Karpas-422 (cell line): ENCODE measurements around the gene RASAL1. TPM values are rescaled to one million over a fixed set of nuclear protein-coding genes. Genes with fewer than 3 reads are reported as not detected.
A peak's percentile ranks its signal among the peaks of the same experiment; 100 is the strongest.

ENCODE experiments used
- DNase-seq: peaks from one replicate; pipeline ENCODE4 v3.0.0-alpha.2; 2015
- H2AFZ ChIP-seq: fragments of 200-600 bp; sonication (generic); 2 replicates; pipeline ENCODE4 v1.6.1; 2014; ENCODE audit warnings: antibody characterized with exemption, low read length, mixed read lengths
- H3K27ac ChIP-seq: fragments of 200-600 bp; sonication (generic); 2 replicates; pipeline ENCODE4 v1.5.1; 2014; ENCODE audit warnings: mild to moderate bottlenecking, low read length, moderate library complexity
- H3K27me3 ChIP-seq: fragments of 200-600 bp; sonication (generic); 2 replicates; pipeline ENCODE4 v1.6.1; 2014; ENCODE audit warnings: low read length, mixed read lengths
- H3K36me3 ChIP-seq: fragments of 200-600 bp; sonication (generic); 2 replicates; pipeline ENCODE4 v1.6.1; 2014; ENCODE audit warnings: low read length, mixed read lengths; ENCODE audit not compliant: insufficient read depth
- H3K4me1 ChIP-seq: fragments of 200-600 bp; sonication (generic); 2 replicates; pipeline ENCODE4 v1.6.1; 2014; ENCODE audit warnings: mild to moderate bottlenecking, low read length, mixed read lengths
- H3K4me2 ChIP-seq: fragments of 200-600 bp; sonication (generic); 2 replicates; pipeline ENCODE4 v1.6.1; 2014; ENCODE audit warnings: low read length, low read depth, mild to moderate bottlenecking; ENCODE audit not compliant: poor library complexity, severe bottlenecking
- H3K4me3 ChIP-seq: fragments of 200-600 bp; sonication (generic); 2 replicates; pipeline ENCODE4 v1.5.1; 2014; ENCODE audit warnings: mild to moderate bottlenecking, antibody characterized with exemption, low read length, mixed read lengths
- H3K79me2 ChIP-seq: fragments of 200-600 bp; sonication (generic); 2 replicates; pipeline ENCODE4 v1.6.1; 2014; ENCODE audit warnings: mild to moderate bottlenecking, low read length, mixed read lengths
- H3K9ac ChIP-seq: fragments of 200-600 bp; sonication (generic); 2 replicates; pipeline ENCODE4 v1.6.0; 2014; ENCODE audit warnings: low read length
- H3K9me2 ChIP-seq: fragments of 200-600 bp; sonication (generic), shearing (Covaris generic); replicated peaks from 2 replicates; pipeline ENCODE4 v1.6.0; 2014; ENCODE audit warnings: mild to moderate bottlenecking, low read length, moderate library complexity; ENCODE audit not compliant: insufficient read depth
- H3K9me3 ChIP-seq: fragments of 300-700, 200-600 bp; sonication (generic); 2 replicates; pipeline ENCODE4 v1.6.1; 2014; ENCODE audit warnings: low read length, mixed read lengths
- H4K20me1 ChIP-seq: fragments of 200-600 bp; sonication (generic); 2 replicates; pipeline ENCODE4 v1.6.1; 2014; ENCODE audit warnings: mild to moderate bottlenecking, antibody characterized with exemption, low read length, low read depth; ENCODE audit not compliant: insufficient read depth
- total RNA-seq: library from RNA; depleted of rRNA; stranded (reverse); fragments of >200 nt; shearing (Covaris generic); gene quantifications from 2 replicates; pipeline ENCODE4 v1.2.3, GENCODE V29; 2014; ENCODE audit warnings: low replicate concordance

Gene RASAL1
- total RNA-seq, 1 experiment from 2014 or later, result 3.4 TPM

DNA sequence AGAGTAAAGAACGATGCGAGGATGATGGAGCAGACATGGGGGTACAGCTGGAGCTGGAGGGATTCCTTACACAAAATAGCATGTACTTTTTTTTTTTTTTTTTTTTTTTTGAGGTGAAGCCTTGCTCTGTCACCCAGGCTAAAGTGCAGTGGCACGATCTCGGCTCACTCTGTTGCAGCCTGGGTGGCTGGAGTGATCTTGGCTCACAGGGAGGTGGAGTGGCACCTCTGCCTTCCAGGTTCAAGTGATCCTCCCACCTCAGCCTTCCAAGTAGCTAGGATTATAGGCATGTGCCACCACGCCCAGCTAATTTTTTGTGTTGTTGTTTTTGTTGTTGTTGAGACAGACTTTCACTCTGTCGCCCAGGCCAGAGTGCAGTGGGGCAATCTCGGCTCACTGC is 5.1 kb upstream of the RASAL1 start:
- Histone ChIP-seq H3K79me2 (no peaks in the 10 kb centered on the region), H3K9ac (no peak overlapping the region), H3K4me2 (no peak overlapping the region), H3K27me3 (no peaks in the 10 kb centered on the region), H2AFZ (no peak overlapping the region), H3K4me1 (peaks cover 20% of the 10 kb centered on the region), H3K36me3 (no peaks in the 10 kb centered on the region), H3K9me3 (no peaks in the 10 kb centered on the region), H4K20me1 (no peaks in the 10 kb centered on the region), H3K9me2 (no peaks in the 10 kb centered on the region), H3K4me3 (no peak overlapping the region), H3K27ac (no peak overlapping the region)
- DNase-seq, result no peak

DNA sequence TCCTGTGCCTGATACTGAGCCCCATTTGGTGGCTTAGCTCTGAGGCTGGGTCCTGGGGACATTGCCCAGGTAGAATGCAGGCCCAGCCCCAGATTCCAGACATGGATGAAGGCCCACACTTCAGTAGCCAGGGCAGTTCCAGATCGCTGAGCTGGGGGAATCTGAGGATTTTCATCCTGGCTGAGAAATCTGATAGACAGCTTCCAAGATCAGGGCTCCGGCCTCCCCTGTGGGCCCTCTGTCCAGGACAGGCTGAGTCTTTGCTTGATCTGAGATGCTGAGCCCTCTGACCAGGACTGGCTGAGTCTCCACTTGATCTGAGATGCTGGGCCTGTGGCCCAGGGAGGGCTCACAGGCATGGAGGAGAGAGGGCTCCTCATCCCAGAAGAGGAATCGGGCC is 3.3 kb upstream of the RASAL1 start:
- no peak overlapping the region for H3K4me2 ChIP-seq
- no peaks in the 10 kb centered on the region for H3K9me2 ChIP-seq
- no peaks in the 10 kb centered on the region for H4K20me1 ChIP-seq
- H3K27me3 ChIP-seq, result no peaks in the 10 kb centered on the region
- no peaks in the 10 kb centered on the region for H3K9me3 ChIP-seq
- H3K36me3 ChIP-seq, result no peaks in the 10 kb centered on the region
- H3K9ac ChIP-seq, result no peak overlapping the region
- no peak overlapping the region for H3K4me3 ChIP-seq
- no peak overlapping the region for H3K27ac ChIP-seq
- H3K79me2 ChIP-seq, result no peaks in the 10 kb centered on the region
- peaks cover 37% of the 10 kb centered on the region for H3K4me1 ChIP-seq
- no peak for DNase-seq
- no peak overlapping the region for H2AFZ ChIP-seq

GRCh38 chr12:113137861-113138783 is 2.6 kb upstream of the RASAL1 start:
- H4K20me1 ChIP-seq, result no peaks in the 10 kb centered on the region
- no peak overlapping the region for H3K4me2 ChIP-seq
- H2AFZ ChIP-seq, result no peak overlapping the region
- H3K36me3 ChIP-seq, result no peaks in the 10 kb centered on the region
- H3K27me3 ChIP-seq, result no peaks in the 10 kb centered on the region
- no peak overlapping the region for H3K4me3 ChIP-seq
- no peak overlapping the region for H3K9ac ChIP-seq
- H3K79me2 ChIP-seq, result no peaks in the 10 kb centered on the region
- H3K4me1 ChIP-seq, result peaks cover 44% of the 10 kb centered on the region
- H3K27ac ChIP-seq, result no peak overlapping the region
- no peaks in the 10 kb centered on the region for H3K9me2 ChIP-seq
- no peaks in the 10 kb centered on the region for H3K9me3 ChIP-seq
- DNase-seq, result no peak

DNA sequence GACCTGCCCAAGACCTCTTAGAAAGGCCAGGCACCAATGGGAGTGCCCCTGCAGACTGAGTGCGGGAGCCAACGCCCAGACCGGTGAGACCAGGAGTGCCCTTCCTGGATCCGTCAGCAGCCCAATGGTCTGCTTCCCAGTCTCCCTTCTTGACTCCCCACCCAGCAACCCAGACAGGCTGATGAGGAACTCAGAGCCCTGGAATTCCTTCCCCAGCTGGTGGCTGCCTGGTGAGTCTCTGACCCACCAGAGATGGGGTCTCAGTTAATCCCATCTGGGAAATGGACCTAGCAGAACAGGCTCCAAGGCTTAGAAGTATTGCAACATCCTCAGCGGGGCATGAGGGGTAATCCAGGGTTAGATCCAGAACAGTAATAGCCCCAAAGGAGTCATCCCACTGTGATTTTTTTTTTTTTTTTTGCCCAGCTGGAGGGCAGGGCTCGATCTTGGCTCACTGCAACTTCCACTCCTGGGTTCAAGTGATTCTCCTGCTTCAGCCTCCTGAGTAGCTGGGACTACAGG is 1.5 kb upstream of the RASAL1 start:
- no peaks in the 10 kb centered on the region for H3K9me3 ChIP-seq
- no peak overlapping the region for H3K27ac ChIP-seq
- peaks cover 38% of the 10 kb centered on the region for H3K4me1 ChIP-seq
- no peak overlapping the region for H3K9ac ChIP-seq
- H3K4me2 ChIP-seq, result no peak overlapping the region
- no peaks in the 10 kb centered on the region for H4K20me1 ChIP-seq
- no peak overlapping the region for H2AFZ ChIP-seq
- no peaks in the 10 kb centered on the region for H3K27me3 ChIP-seq
- DNase-seq, result no peak
- H3K4me3 ChIP-seq, result no peak overlapping the region
- no peaks in the 10 kb centered on the region for H3K36me3 ChIP-seq
- no peaks in the 10 kb centered on the region for H3K9me2 ChIP-seq
- H3K79me2 ChIP-seq, result no peaks in the 10 kb centered on the region

DNA sequence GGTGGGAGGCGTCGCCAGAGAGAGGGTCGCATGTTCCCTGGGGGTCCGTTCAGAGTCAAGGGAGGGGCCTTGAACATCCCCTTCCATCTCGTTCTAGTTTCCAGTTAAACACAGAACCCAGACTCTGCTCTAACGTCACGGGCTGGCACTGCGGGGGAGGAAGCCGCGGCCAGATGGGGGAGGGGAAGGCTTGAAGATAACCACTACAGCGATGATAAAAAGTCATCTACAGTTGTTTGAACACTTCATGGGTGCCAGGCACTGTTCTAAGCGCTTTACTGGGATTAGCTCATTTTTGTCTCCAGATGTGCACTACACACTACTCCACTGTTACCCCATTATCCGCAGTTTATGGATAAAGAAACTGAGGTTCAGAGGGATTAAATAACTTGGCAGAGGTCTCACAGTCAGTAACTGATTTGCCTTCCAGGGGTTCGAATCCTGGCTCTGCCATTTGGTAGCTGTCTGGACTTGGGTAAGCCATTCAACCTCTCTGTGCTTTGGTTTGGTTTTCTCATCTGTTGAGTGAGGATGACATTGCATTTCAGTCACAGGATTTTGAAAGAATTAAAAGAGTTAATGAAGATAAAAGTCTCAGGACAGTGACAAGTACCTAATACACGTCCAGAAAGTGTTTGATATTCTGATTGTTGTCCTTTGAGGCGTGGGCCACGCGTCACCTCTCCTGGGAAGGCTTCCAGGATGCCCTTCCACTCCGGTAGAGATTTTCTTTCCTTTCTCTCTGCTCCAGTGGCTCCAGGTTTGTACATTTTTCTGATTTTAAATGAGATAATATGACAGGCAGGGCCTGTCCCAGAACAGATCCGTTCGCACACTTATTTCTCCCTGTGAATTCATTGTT is 798 bp upstream of the RASAL1 start:
- H2AFZ ChIP-seq, result peak overlapping the region; percentile 90; the same call in 1 of the 2 replicates
- peak overlapping the region; percentile 41; the same call in 1 of the 2 replicates for H3K9ac ChIP-seq
- H4K20me1 ChIP-seq, result no peaks in the 10 kb centered on the region
- H3K9me2 ChIP-seq, result no peaks in the 10 kb centered on the region
- H3K27me3 ChIP-seq, result no peaks in the 10 kb centered on the region
- H3K4me3 ChIP-seq, result peak overlapping the region; percentile 62
- no peaks in the 10 kb centered on the region for H3K79me2 ChIP-seq
- H3K4me2 ChIP-seq, result peak overlapping the region; percentile 80
- peaks cover 38% of the 10 kb centered on the region for H3K4me1 ChIP-seq
- peak; percentile 72 for DNase-seq
- H3K9me3 ChIP-seq, result no peaks in the 10 kb centered on the region
- H3K36me3 ChIP-seq, result no peaks in the 10 kb centered on the region
- H3K27ac ChIP-seq, result no peak overlapping the region

DNA sequence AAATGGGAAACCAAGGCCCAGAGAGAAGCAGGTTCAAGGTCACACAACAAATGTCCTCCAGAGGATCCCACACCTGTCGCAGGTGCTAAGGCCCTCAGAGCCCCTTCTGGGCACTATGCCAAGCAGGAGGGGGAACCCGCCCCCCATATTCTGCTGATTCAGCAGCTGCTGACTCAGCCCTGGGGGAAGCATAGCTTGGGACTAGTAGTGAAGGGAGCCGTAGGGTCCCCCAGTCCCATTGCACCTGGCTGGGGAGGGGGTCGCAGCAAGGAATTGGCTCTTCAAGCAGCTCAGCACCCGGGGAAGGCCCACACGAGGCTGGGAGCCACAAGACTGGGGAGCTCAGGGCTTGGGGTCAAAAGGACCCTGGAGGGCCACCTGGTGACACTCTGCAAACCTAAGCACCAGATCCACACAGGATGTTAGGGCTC is 1.0 kb downstream of the RASAL1 start:
- H3K27ac ChIP-seq, result no peak overlapping the region
- DNase-seq, result no peak
- H3K79me2 ChIP-seq, result no peaks in the 10 kb centered on the region
- H3K27me3 ChIP-seq, result no peaks in the 10 kb centered on the region
- H3K36me3 ChIP-seq, result no peaks in the 10 kb centered on the region
- H3K9me2 ChIP-seq, result no peaks in the 10 kb centered on the region
- H3K4me1 ChIP-seq, result peaks cover 56% of the 10 kb centered on the region
- H3K9ac ChIP-seq, result peak overlapping the region; percentile 63
- no peaks in the 10 kb centered on the region for H3K9me3 ChIP-seq
- peak overlapping the region; percentile 80 for H3K4me2 ChIP-seq
- H2AFZ ChIP-seq, result no peak overlapping the region
- H3K4me3 ChIP-seq, result peak overlapping the region; percentile 62; the same call in 1 of the 2 replicates
- H4K20me1 ChIP-seq, result no peaks in the 10 kb centered on the region

- Histone ChIP-seq H2AFZ (no peak overlapping the region), H3K27ac (no peak overlapping the region), H3K4me3 (peak overlapping the region; percentile 62; the same call in 1 of the 2 replicates), H3K27me3 (no peaks in the 10 kb centered on the region), H3K4me2 (peak overlapping the region; percentile 80), H3K36me3 (no peaks in the 10 kb centered on the region), H3K9me2 (no peaks in the 10 kb centered on the region), H3K4me1 (peaks cover 61% of the 10 kb centered on the region), H3K79me2 (no peaks in the 10 kb centered on the region), H3K9me3 (no peaks in the 10 kb centered on the region), H3K9ac (peak overlapping the region; percentile 63; the same call in 1 of the 2 replicates), H4K20me1 (no peaks in the 10 kb centered on the region)
- no peak for DNase-seq
Observed at GRCh38 chr12:113134071-113134470, 1.5 kb downstream of the RASAL1 start.

- H3K27me3 ChIP-seq, result no peaks in the 10 kb centered on the region
- H3K27ac ChIP-seq, result no peak overlapping the region
- DNase-seq, result no peak
- H3K9me2 ChIP-seq, result no peaks in the 10 kb centered on the region
- H3K79me2 ChIP-seq, result no peaks in the 10 kb centered on the region
- H3K4me2 ChIP-seq, result peak overlapping the region; percentile 80
- H3K4me1 ChIP-seq, result peaks cover 65% of the 10 kb centered on the region
- no peaks in the 10 kb centered on the region for H4K20me1 ChIP-seq
- peak overlapping the region; percentile 62; the same call in 1 of the 2 replicates for H3K4me3 ChIP-seq
- no peaks in the 10 kb centered on the region for H3K9me3 ChIP-seq
- 0 out of 2 replicates have a peak overlapping the region, but pooled peaks have one; percentile 63 for H3K9ac ChIP-seq
- no peak overlapping the region for H2AFZ ChIP-seq
- H3K36me3 ChIP-seq, result no peaks in the 10 kb centered on the region
Observed at GRCh38 chr12:113133666-113134065, 1.9 kb downstream of the RASAL1 start.
